ENCODE measurements around the gene EREG.

EREG gene

DNA sequence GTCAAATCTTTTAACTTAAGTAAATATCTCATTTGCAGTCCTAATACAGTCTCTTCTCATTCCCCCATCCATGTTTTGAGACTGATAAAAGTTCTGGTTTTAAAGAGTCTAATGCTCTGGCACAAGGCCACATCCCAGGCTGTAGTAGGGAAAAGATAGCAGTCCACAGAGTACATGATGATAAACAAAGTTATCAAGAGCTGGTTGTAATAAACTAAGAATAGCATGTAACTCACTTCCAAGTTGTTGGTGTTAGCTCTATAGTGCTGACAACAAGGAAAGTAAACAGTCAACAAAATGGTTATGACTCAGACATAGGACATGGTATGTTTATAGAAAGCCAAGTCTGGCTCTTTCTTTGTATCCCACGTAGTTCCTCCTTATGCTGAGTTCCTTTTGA lies 58.2 kb downstream of the EREG start:
- DNase-seq (ENCODE audit: low read depth in 2 of 2, low spot score in 1 of 2) = no peak

DNA sequence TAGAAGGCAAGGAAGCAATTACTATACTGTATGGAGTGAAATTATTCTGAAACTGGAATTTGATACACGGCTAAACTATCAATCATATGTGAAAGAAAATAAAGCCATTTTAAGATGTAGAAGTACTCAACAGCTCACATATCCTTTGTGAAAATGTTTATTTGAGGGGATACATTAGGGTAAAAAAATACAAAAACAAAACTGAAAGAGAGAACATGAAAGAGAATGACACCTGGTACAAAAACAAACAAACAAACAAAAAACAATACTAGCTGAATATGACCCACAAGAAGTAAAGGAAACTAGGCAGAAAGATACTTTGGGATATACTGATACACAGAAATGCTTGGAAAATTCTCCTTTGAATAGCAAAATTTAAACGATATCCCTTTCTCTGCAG lies 59.2 kb downstream of the EREG start:
- DNase-seq (ENCODE audit: low read depth in 2 of 2, low spot score in 1 of 2) = no peak

DNA sequence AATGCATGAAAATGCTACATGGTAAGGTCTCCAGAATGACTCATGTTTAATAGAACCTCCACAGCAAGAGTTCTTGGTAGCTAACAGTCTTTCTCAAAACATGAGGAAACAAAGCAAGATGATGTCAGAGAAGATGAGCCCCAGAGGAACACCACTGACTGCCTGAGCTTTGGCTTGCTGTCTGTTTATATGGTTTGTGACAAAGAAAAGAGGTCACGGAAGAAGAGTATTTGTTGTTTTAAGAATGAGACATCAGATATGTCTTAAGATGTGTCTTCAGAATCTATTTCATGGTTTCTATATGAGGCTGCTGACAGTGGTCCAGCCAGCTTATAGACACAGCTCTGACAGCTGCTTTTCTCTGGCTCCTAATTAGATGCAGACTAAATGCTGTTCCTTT lies 61.2 kb downstream of the EREG start:
- DNase-seq (ENCODE audit: low read depth in 2 of 2, low spot score in 1 of 2) = no peak

DNA sequence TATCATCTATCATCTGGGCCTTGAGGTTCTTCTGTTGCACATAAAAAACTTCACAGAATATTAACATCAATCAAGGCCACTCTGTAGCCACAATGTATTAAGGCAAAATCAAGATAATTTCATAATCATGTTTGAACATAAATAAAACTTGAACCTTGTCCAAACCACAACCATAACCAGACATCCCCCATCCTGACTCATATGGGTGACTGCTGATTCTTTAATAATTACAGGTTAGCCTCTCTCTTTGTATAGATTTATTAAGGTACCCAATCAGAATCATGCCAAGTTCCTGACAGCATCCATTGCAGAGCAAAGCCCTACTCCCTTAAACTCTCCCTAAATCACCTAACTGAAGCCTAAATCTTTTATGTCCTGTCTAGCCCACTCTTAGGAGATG lies 63.3 kb downstream of the EREG start:
- DNase-seq (ENCODE audit: low read depth in 2 of 2, low spot score in 1 of 2) = no peak

DNA sequence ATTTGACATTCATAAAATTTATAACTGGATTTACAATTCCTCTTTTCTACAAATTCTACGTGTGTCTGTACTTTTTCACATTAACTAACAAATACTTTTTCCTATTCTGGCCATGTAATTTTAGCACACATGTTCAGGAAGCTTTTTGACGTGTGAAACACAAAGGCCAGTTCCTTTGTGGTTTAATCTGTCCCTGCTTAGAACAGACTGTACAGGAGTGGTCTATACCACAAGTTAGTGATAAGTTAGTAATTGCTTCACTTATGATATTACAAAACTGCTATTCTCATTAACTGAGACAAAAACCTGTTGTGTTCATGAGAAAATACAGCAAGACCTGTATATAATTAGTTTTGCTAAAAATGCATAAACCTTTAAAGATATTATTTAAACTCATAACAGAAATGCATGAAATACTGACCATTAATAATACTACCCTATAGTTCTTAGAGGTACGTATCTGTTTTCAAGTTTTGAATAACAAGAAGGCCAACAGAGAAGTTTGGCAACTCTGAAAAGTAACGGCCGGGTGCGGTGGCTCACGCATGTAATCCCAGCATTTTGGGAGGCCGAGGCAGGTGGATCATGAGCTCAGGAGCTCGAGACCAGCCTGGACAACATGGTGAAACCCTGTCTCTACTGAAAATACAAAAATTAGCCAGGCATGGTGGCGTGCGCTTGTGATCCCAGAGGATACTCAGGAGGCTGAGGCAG lies 66.3 kb downstream of the EREG start:
- DNase-seq (ENCODE audit: low read depth in 2 of 2, low spot score in 1 of 2) = no peak

DNA sequence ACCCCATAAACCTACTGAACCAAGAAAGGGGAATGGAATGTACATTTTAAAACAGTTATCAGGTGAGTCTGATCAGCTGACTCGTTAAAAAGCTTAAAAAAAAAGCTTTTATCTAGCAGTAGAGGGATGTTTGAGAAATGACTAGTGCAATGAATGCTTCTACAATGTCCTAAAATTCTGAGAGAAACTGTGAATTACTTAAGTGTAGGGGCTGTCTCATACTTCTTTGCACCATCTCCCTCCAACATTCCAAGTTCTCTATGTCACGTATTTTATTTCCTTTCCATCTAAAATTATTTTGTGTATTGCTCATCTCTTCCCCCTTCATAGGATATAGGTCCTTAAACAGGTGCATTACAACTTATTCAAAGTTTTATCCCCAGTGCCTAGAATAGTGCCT lies 68.1 kb downstream of the EREG start:
- DNase-seq (ENCODE audit: low read depth in 2 of 2, low spot score in 1 of 2) = no peak

DNA sequence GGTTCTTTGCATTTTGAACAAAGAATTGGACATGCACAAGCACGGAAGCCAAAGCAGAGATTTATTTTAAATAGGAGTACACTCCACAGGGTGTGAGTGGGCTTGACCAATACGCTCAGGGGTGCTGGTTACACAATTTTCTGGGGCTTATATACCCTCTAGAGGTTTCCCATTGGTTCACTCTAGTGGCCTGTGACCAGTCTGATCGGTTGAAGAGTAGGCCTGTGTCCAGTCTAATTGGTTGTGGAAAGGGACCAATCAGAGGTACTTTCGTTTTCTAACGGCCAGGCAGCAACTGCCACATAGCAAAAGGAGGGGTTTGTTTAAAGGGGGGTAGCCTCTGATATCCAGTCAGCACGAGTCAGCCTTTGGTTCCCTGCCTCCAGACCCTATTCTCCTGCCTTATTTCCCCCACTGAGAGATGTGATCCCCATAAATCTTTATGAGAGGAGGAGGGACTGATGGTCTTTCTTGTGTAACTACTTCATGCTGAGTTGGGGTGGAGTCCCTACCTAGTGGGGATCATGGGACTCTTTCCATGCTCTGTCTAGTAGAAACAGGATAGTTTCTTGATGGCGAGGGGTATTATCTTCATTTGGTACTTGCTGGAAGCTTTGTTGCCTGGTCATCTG lies 68.7 kb downstream of the EREG start:
- no peak for DNase-seq (ENCODE audit: low read depth in 2 of 2, low spot score in 1 of 2)

DNA sequence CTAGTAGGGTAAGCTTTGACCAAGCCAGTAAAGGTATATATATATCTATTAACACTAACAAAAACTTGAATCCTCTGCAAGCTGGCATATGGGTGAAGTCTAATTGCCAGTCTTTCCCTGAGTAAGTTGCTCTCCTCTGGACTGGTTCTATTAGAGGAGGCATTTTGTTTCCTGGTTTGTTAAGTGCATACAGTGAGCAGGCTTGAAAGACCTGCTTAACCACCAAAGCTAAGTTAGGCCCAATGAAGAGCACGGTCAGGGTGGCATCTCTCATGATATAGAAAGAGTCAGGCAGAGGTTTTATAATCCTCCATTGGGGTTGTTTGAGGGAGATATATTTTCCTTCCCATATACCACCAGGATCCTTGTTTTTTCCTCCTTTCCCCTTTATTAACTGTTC lies 70.4 kb downstream of the EREG start:
- DNase-seq (ENCODE audit: low read depth in 2 of 2, low spot score in 1 of 2) = no peak

DNA sequence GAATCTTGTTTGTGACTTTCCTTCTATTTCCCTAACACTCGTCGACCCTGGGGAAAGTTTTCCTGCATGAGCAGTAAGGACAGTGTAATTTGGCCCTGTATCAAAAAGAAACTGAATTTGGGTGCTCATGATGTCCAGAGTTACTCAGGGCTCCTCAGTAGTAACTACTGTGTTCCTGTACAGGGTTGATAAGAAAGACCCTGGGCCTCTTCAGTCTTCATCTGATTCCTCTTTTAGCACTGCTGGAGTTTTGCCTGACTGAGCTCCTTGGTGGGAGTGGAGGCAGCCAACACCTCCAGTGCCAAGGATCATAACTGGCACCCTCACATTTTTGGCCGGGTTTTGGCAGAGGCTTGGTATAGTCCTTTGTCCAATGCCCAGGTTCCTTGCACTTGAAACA lies 72.9 kb downstream of the EREG start:
- no peak for DNase-seq (ENCODE audit: low read depth in 2 of 2, low spot score in 1 of 2)

Data from stimulated activated CD8-positive, alpha-beta memory T cell treated with anti-CD3 and anti-CD28 coated beads, Interleukin-4, amount 100 ng/mL, for 1 hour (primary cell).